Measurements from ENCODE around the gene OPA1.

DNA sequence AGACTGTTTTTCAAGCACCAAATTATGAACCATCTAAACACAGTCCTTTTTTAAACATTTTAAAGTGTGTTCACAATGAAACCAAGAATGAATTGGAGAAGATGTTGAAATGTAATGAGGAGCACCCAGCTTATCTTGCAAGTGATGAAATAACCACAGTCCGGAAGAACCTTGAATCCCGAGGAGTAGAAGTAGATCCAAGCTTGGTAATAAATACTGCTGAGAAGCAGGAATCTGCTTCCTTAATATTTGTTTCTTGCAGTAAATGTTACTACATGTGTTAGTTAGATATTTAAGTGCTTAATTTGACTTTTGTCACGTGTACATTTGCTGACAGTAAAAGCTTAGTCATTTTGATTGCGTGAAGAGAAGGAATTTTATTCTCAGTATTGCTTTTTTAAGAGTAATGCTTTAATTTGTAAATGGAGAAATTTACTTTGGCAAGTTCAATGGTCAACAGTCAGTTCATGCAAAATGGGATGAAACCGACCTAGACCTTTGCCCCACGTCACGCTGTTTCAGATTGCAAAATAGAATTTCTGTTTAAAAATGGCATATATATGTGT lies 69.8 kb downstream of the OPA1 start:
- no peak for TF ChIP-seq EP300 (IDR thresholded peaks at IDR 0.05)
- TF ChIP-seq, protein P1, sequence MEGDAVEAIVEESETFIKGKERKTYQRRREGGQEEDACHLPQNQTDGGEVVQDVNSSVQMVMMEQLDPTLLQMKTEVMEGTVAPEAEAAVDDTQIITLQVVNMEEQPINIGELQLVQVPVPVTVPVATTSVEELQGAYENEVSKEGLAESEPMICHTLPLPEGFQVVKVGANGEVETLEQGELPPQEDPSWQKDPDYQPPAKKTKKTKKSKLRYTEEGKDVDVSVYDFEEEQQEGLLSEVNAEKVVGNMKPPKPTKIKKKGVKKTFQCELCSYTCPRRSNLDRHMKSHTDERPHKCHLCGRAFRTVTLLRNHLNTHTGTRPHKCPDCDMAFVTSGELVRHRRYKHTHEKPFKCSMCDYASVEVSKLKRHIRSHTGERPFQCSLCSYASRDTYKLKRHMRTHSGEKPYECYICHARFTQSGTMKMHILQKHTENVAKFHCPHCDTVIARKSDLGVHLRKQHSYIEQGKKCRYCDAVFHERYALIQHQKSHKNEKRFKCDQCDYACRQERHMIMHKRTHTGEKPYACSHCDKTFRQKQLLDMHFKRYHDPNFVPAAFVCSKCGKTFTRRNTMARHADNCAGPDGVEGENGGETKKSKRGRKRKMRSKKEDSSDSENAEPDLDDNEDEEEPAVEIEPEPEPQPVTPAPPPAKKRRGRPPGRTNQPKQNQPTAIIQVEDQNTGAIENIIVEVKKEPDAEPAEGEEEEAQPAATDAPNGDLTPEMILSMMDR (IDR thresholded peaks at IDR 0.05), result no peak
- no peak for TF ChIP-seq POLR2A (IDR thresholded peaks at IDR 0.05)
- TF ChIP-seq POLR2AphosphoS5 (IDR thresholded peaks at IDR 0.05), result no peak

All from suprapubic skin (tissue), 4 donors.